Esophagus muscularis mucosa (tissue), 3 donors: ENCODE results near the gene NUDT3.

Source experiments
- POLR2A ChIP-seq: fragments of 450-650 bp; IDR thresholded peaks from one replicate; pipeline ENCODE4 v1.6.1; 2017; ENCODE audit warnings: antibody characterized with exemption, moderate library complexity, mild to moderate bottlenecking, low read depth
- TF ChIP-seq, protein P1 (sequence below), 3 experiments: fragments of 200-600 bp in 2 of 3; fragments of 450-650 bp in 1 of 3; sonication (generic) in 2 of 3; IDR thresholded peaks; one replicate each; pipeline ENCODE4 v1.5.1; 2017 to 2019; ENCODE audit warnings: antibody characterized with exemption in 3 of 3, mild to moderate bottlenecking in 2 of 3, moderate library complexity in 1 of 3

DNA sequence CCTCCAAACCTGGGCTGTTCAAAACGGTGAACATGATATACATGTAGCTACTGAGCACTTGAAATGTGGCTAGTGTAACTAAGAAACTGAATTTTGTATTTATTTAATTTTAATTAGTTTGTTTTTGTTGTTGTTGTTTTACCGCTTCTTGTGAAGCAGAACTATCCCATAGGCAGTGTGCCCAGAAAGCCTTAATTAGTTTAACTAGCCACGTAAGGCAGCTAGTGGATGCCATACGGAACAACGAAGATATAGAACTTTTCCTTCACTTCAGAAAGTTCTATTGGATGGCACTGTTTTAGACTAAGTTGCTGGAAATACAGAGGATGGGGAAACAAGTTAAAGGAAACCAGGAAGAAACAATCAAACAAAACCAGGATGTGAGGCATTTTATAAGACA is 70.6 kb downstream of the NUDT3 start:
- TF ChIP-seq POLR2A = no peak
- TF ChIP-seq, protein P1, sequence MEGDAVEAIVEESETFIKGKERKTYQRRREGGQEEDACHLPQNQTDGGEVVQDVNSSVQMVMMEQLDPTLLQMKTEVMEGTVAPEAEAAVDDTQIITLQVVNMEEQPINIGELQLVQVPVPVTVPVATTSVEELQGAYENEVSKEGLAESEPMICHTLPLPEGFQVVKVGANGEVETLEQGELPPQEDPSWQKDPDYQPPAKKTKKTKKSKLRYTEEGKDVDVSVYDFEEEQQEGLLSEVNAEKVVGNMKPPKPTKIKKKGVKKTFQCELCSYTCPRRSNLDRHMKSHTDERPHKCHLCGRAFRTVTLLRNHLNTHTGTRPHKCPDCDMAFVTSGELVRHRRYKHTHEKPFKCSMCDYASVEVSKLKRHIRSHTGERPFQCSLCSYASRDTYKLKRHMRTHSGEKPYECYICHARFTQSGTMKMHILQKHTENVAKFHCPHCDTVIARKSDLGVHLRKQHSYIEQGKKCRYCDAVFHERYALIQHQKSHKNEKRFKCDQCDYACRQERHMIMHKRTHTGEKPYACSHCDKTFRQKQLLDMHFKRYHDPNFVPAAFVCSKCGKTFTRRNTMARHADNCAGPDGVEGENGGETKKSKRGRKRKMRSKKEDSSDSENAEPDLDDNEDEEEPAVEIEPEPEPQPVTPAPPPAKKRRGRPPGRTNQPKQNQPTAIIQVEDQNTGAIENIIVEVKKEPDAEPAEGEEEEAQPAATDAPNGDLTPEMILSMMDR (IDR thresholded peaks at IDR 0.05) = no peak
